Mucosa of rectum (tissue), 2 donors: ENCODE results near the gene SOS2.
"Not testable (repeated sequence)": the region's sequence is repeated elsewhere in the genome, so short reads cannot be mapped to it uniquely, and the experiment has no call there.

Source experiments
- H3K27ac ChIP-seq, 2 donors: one replicate each; pipeline ENCODE4 v1.7.0; 2013; ENCODE audit warnings: inconsistent platforms in 2 of 2, low read depth in 2 of 2, low read length in 2 of 2
- H3K27me3 ChIP-seq, 2 donors: one replicate each; pipeline ENCODE4 v1.7.0; 2013; ENCODE audit warnings: low read length in 2 of 2; ENCODE audit not compliant: control insufficient read depth in 2 of 2, insufficient read depth in 2 of 2
- H3K36me3 ChIP-seq, 2 donors: one replicate each; pipeline ENCODE4 v1.7.0; 2013; ENCODE audit warnings: low read length in 2 of 2; ENCODE audit not compliant: control insufficient read depth in 2 of 2, insufficient read depth in 2 of 2
- H3K4me1 ChIP-seq, 2 donors: one replicate each; pipeline ENCODE4 v1.7.0; 2013; ENCODE audit warnings: low read length in 2 of 2, mild to moderate bottlenecking in 1 of 2; ENCODE audit not compliant: control insufficient read depth in 2 of 2, insufficient read depth in 2 of 2
- H3K4me3 ChIP-seq, 2 donors: one replicate each; pipeline ENCODE4 v1.7.0; 2013; ENCODE audit warnings: low read length in 2 of 2
- H3K9ac ChIP-seq, 2 donors: one replicate each; pipeline ENCODE4 v1.7.0; 2013; ENCODE audit warnings: low read length in 2 of 2, low read depth in 1 of 2, mild to moderate bottlenecking in 1 of 2
- H3K9me3 ChIP-seq, 2 donors: one replicate each; pipeline ENCODE4 v1.7.0; 2013; ENCODE audit warnings: low read length in 2 of 2; ENCODE audit not compliant: control insufficient read depth in 2 of 2
- donor health status: healthy.
- donor health status: Normal muscosa, but diverticular disease.

The SOS2 gene

DNA sequence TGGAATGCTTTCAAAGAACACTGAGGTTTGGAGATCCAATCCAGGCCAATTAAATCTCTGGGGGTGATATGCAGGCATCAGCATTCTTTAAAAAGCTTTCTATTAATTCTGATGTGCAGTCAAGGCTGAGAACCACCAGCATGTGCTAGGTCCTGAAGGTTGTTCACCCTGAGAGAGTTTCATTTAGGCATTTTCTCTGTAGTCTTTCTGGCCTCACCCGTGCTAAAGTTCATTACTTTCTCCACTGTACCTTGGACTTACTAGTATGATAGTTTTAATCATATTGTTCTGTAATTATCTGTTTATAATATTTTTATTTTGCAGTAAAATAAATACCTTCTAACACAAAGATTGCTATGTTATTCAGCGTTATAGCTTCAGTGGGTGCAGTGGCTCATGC lies 32.9 kb downstream of the SOS2 start:
- Histone ChIP-seq H3K4me3 (no peak overlapping the region), H3K36me3 (peaks cover 17 to 35% of the 10 kb centered on the region in 2 donors), H3K9ac (no peak overlapping the region), H3K9me3 (no peaks in the 10 kb centered on the region), H3K27me3 (no peaks in the 10 kb centered on the region), H3K4me1 (no peaks in the 10 kb centered on the region), H3K27ac (no peak overlapping the region)

DNA sequence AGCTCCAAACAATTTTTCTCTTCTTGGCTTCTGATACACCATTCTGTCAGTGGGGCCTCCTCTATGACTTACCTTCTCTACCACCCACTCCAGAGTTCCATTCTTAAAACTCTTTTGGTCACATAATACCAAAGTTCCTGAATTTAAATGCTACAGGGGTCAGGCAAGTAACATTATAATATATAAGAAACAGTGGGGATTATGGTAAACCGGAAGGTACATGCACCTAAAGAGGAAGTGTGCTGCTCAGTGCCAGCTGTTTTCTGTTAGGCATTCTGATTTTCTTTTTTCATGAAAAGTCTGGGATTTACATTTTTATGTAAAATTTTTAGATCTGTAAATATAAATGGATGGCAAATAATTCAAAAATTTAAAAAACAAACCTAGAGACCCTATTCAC lies 39.9 kb downstream of the SOS2 start:
- no peak overlapping the region for H3K9ac ChIP-seq
- H3K36me3 ChIP-seq = peaks cover 15 to 30% of the 10 kb centered on the region in 2 donors
- no peaks in the 10 kb centered on the region for H3K4me1 ChIP-seq
- H3K9me3 ChIP-seq = no peaks in the 10 kb centered on the region
- H3K4me3 ChIP-seq = no peak overlapping the region
- no peaks in the 10 kb centered on the region for H3K27me3 ChIP-seq
- no peak overlapping the region for H3K27ac ChIP-seq

DNA sequence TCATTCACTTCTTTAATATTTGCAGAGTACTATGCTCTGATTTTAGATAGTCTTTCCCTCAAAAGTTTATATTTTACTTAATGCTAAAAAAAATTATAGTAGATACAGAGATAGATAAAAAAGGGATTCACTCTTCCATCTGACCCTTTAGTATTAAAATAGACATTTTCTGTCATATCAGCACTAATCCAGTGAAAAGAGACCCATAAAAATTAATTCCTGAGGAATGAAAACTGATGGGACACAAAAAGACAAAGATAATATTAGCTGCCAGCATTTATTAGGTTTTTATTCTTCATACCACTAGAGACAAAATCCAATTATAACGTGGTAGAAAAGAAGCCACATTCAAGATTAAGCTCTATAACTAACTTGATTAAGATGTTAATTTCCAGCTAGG lies 45.3 kb downstream of the SOS2 start:
- H3K27me3 ChIP-seq = no peaks in the 10 kb centered on the region
- no peak overlapping the region for H3K4me3 ChIP-seq
- peaks cover 22 to 37% of the 10 kb centered on the region in 2 donors for H3K36me3 ChIP-seq
- no peak overlapping the region for H3K9ac ChIP-seq
- H3K27ac ChIP-seq = no peak overlapping the region
- no peaks in the 10 kb centered on the region for H3K9me3 ChIP-seq
- no peaks in the 10 kb centered on the region for H3K4me1 ChIP-seq

DNA sequence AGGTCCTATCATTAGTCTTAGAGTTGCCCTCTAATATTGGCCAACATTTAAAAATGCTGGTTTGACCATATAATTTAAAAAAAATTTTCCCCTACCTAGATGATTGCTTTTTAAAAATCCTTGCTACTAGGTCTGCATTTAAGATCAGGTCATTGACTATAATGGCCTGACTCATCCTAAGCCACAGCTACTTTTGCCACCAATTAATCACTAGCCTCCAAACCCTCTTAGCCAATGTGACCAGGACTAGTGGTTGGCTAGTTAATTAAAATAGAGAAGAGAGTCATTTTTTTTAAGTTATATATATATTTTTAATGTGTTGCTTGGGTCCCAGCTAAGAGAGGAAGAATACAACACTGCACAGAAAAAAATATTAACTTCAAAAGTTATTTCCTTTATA lies 57.5 kb downstream of the SOS2 start:
- no peak overlapping the region for H3K4me3 ChIP-seq
- peaks cover 15 to 16% of the 10 kb centered on the region in 2 donors for H3K36me3 ChIP-seq
- no peaks in the 10 kb centered on the region for H3K27me3 ChIP-seq
- H3K27ac ChIP-seq = no peak overlapping the region
- H3K9ac ChIP-seq = no peak overlapping the region
- H3K9me3 ChIP-seq = no peaks in the 10 kb centered on the region
- no peaks in the 10 kb centered on the region for H3K4me1 ChIP-seq

DNA sequence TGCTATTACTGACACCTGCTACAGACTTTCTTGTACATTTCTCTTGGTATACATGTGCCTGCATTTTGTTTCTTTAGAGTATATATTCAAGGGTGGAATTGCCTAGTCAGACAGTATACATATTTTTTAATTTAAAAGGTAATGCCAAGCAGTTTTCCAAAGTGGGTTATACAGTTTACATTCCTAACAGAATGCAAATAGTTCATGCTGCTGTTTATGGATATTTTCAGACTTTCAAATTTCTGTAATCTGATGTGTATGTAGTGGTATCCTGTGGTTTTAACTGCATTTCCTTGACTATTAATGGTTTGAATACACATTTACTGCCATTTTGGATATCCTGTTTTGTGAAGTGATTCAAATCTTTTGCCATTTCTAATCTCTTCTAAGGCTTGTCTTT lies 59.5 kb downstream of the SOS2 start:
- Histone ChIP-seq H3K36me3 (peaks cover 6 to 11% of the 10 kb centered on the region in 2 donors), H3K27ac (no peak overlapping the region), H3K9ac (no peak overlapping the region), H3K9me3 (no peaks in the 10 kb centered on the region), H3K27me3 (no peaks in the 10 kb centered on the region), H3K4me1 (no peaks in the 10 kb centered on the region), H3K4me3 (no peak overlapping the region)

DNA sequence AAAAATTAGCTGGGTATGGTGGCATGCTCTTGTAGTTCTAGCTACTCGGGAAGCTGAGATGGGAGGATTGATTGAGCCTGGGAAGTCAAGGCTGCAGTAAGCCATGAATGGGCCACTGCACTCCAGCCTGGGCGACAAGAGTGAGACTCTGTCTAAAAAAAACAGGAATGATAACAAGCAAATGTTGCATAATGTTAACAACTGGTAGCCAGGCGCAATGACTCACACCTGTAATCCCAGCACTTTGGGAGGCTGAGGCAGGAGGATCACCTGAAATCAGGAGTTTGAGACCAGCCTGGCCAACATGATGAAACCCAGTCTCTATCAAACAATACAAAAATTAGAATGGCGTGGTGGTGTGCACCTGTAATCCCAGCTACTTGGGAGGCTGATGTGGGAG lies 64.0 kb downstream of the SOS2 start:
- H3K27ac ChIP-seq, H3K36me3 ChIP-seq: not testable (repeated sequence)

DNA sequence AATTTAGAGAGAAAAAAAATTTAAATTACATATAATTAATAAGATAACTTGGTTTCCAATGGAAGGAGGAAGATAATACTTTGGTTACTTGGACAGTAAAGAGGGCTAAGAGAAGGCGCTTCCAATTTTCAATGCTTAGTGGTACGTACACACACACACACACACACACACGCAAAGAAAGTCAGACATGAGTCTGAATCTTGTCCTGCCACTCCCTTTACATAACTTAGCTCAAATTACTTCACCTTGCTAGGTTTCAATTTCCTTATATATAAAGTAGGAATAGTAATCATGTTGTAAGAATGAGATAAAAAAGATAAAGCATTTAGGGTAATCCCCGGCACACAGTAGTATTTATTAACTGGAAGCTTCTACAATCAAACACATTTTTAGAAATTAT lies 75.3 kb downstream of the SOS2 start:
- no peak overlapping the region for H3K4me3 ChIP-seq
- H3K9ac ChIP-seq = no peak overlapping the region
- no peak overlapping the region for H3K27ac ChIP-seq
- no peaks in the 10 kb centered on the region for H3K9me3 ChIP-seq
- H3K27me3 ChIP-seq = no peaks in the 10 kb centered on the region
- H3K4me1 ChIP-seq = no peaks in the 10 kb centered on the region
- peaks cover 35 to 39% of the 10 kb centered on the region in 2 donors for H3K36me3 ChIP-seq

More for the DNA sequence above, 64.0 kb downstream of the SOS2 start:
- not testable (repeated sequence) for H3K4me3 ChIP-seq, H3K9me3 ChIP-seq, H3K4me1 ChIP-seq, H3K27me3 ChIP-seq, H3K9ac ChIP-seq

DNA sequence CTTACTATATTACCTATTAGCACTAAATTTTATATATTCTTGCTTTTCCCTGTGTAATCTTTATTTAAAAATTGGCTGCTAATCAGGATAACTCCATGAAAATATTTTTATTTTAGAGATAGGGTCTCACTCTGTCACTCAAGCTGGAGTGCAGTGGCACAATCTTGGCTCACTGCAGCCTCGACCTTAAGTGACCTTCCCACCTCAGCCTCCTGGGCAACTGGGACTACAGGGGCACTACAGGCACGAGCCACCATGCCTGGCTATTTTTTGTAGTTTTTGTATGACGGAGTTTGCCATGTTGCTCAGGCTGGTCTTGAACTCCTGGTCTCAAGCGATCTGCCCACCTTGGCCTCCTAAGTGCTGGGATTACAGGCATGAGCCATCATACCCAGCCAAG lies 82.6 kb downstream of the SOS2 start:
- Histone ChIP-seq H3K9ac (no peak overlapping the region), H3K27me3 (no peaks in the 10 kb centered on the region), H3K27ac (no peak overlapping the region), H3K4me3 (no peak overlapping the region), H3K36me3 (peaks cover 23 to 25% of the 10 kb centered on the region in 2 donors), H3K4me1 (no peaks in the 10 kb centered on the region), H3K9me3 (no peaks in the 10 kb centered on the region)

DNA sequence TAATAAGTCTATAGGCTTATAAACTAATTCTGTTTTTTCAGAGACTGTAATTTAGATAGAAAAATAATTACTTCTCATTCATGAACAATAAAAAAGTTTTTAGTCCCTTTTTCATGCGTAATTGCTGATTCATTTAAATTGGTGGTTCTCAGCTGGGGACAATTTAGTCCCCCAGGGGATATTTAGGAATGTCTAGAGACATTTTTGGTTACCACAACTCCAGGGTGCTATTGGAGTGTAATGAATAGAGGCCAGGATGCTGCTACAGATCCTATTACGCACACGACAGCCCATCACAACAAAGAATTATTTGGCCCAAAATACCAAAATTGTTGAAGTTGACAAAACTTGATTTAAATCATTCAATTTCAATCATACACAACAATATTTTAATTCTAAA lies 92.2 kb downstream of the SOS2 start:
- Histone ChIP-seq H3K36me3 (peaks cover 5 to 8% of the 10 kb centered on the region in 2 donors), H3K9ac (no peak overlapping the region)

DNA sequence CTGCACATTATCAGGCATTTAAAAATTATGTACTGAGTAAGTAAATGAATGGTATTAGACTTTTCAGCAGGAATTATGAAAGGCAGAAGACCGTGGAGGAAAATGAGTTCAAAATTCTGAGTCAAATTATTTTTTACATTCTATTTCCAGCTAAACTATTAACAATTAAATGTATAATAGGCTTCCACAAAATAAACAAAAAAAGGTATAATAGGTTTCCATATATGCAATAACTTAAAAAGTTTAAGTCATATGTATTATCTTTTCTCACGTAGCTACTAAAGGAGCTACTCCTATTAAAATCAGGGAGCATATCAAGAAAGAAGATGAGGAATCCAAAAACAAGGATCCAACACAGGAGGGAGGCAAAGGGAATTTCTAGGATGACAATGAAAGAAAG lies 103.6 kb downstream of the SOS2 start:
- Histone ChIP-seq H3K4me3 (no peak overlapping the region), H3K27me3 (no peaks in the 10 kb centered on the region), H3K9ac (no peak overlapping the region), H3K9me3 (no peaks in the 10 kb centered on the region), H3K36me3 (peaks cover 46 to 59% of the 10 kb centered on the region in 2 donors), H3K4me1 (no peaks in the 10 kb centered on the region), H3K27ac (no peak overlapping the region)

More for the DNA sequence above, 92.2 kb downstream of the SOS2 start:
- no peaks in the 10 kb centered on the region for H3K27me3 ChIP-seq
- H3K27ac ChIP-seq = no peak overlapping the region
- no peaks in the 10 kb centered on the region for H3K4me1 ChIP-seq
- H3K9me3 ChIP-seq = no peaks in the 10 kb centered on the region
- H3K4me3 ChIP-seq = no peak overlapping the region

DNA sequence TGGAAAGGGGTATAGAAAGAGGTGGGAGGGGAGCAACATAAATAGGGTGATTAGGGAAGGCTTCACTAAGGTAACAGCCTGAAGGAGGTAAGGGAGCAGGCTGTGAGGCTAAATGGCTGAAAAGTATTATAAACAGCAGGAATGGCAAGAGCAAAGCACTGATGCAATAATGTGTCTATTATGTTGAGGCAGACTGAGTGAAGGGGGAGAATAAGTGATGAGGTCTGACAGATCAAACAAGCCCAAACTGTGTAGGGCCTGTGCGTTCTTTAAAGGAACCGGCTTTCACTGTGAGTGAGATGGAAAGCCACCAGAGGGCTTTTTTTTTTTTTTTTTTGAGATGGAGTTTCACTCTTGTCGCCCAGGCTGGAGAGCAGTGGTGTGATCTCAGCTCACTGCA lies 108.3 kb downstream of the SOS2 start:
- H3K9ac ChIP-seq = no peak overlapping the region
- H3K4me1 ChIP-seq = no peaks in the 10 kb centered on the region
- H3K27ac ChIP-seq = no peak overlapping the region
- H3K9me3 ChIP-seq = no peaks in the 10 kb centered on the region
- H3K4me3 ChIP-seq = no peak overlapping the region
- H3K27me3 ChIP-seq = no peaks in the 10 kb centered on the region
- peaks cover 26 to 41% of the 10 kb centered on the region in 2 donors for H3K36me3 ChIP-seq
